Inflammatory macrophage treated with lipopolysaccharide for 1 hour (primary cell): ENCODE measurements around the gene SLC9A3.

Experiments used
- DNase-seq, 2 donors: peaks; one replicate each; pipeline ENCODE4 v3.0.0-alpha.2; 2020 to 2022

The SLC9A3 gene

DNA sequence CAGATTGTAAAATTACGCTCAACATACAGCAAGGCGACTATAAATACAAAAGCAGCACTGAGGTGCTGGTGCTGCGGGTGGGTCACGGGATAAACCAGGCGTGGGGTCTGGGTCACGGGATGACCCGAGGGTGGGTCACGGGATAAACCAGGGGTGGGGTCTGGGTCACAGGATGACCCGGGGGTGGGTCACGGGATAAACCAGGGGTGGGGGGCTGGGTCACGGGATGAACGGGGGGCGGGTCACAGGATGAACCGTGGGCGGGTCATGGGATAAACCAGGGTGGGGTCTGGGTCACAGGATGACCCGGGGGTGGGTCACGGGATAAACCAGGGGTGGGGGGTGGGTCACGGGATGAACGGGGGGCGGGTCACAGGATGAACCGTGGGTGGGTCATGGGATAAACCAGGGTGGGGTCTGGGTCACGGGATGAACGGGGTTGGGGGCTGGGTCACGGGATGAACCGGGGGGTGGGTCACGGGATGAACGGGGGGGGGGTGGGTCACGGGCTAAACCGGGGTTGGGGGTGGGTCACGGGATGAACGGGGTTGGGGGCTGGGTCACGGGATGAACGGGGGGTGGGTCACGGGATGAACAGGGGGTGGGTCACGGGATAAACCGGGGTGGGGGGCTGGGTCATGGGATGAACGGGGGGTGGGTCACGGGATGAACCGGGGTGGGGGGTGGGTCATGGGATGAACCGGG lies 30.2 kb upstream of the SLC9A3 start:
- DNase-seq, result no peak

DNA sequence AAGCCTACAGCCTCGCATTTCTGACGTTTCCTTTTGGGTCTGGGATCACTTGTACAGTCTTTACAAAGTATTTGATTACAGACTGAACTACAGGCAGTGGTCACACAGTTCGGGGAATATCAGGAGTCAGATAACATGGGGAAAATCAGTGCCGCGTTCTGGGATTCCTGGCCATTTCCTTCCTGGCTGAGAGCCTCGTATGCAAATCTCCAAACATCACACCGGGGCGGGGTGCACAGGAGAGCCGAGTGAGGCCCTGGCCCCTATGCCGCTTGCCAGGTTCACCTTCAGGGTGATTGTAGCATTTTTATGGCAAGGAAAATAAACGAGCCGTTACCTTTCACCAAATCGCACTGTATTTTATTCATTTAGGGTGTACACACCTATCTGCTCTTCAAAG lies 29.6 kb upstream of the SLC9A3 start:
- DNase-seq, result no peak

DNA sequence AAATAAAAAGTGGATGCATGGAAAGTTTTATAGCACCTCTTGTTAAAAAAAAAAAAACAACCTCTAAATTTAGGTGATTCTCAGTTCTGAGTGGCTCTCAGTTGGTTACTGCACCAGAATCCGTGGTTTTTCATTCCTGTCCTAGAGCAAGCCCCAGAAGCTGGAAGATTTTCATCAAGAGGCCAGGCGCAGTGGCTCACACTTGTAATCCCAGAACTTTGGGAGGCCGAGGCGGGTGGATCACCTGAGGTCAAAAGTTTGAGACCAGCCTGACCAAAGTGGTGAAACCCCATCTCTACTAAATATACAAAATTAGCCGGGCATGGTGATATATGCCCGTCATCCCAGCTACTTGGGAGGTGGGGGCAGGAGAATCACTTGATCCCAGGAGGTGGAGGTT lies 27.2 kb upstream of the SLC9A3 start:
- DNase-seq, result no peak

DNA sequence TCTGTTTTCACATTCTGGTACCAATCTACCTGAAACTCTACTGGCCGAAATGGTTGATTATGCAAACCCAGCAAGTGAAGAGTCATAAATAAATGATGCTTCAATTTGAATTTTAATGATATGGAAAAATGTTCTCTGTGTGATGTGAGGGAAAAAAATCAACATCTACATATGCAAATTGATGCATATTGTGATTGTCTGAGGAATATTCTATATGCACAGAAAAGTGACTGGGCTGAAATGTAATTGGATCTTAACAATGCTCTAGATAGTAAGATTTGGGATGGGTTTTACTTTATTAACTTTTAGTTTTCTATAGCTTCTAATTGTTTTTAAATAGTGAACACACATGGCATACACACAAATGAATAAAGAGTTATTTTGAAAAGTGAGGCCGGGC lies 25.0 kb upstream of the SLC9A3 start:
- DNase-seq, result no peak

DNA sequence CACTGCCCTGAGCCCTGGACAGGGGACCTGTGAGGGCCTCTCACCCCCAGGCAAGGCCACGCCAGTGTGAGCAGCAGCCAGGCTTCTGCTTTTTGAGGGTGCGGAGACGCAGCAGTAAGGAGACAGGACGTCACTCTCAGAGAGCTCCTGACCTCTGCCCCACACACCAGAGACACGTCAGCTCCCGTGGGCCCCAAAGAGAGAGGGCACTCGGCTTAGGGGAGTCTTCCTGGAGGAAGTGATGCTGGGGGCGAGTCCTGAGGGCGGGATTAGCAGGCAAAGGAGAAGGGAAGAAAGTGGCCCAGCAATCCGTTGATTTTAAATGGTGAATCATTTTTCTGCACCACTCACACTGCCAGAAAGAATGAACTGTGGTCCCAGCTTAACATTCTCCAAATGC lies 24.0 kb upstream of the SLC9A3 start:
- peak; percentile 89 to 93 for DNase-seq

DNA sequence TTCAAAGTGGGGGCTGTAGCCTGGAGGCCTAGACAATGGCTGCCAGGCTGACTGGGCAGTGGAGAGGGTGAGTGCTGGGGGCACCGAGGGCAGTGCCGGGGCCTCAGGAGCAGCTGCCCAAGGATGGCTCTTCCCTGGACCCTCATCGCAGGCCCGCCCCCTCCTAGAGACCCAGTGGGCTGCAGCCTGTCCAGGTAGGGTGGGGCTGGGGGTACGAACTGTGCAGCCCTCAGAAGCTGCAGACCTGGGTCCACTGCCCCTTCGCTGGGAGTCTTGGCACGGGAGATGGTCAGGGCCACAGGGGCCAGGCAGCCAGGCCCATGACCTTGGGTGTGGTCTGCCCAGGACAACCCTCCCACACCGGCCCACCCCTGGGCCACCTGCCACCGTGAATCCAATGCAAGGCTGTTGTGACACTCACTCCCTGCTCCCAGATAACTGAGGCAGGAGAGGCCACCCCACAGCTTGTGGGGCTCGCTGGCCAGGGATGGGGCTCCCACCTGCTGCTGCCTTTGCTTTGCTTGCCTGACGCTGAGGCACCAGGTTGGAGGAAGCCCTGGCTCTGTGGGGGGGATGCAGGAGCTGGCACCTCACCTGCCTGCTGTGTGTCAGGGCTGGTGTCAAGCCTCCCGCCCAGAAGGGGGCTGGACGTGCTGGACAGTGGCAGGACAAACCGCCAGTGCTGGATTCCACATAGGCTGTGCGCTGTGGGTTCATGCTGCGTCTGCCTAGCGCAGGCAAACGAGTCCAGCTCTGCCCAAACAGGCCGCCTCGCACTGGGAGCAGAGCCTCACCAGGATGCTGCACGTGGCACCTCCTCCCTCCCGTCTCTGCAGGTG lies 23.1 kb upstream of the SLC9A3 start:
- DNase-seq, result no peak

DNA sequence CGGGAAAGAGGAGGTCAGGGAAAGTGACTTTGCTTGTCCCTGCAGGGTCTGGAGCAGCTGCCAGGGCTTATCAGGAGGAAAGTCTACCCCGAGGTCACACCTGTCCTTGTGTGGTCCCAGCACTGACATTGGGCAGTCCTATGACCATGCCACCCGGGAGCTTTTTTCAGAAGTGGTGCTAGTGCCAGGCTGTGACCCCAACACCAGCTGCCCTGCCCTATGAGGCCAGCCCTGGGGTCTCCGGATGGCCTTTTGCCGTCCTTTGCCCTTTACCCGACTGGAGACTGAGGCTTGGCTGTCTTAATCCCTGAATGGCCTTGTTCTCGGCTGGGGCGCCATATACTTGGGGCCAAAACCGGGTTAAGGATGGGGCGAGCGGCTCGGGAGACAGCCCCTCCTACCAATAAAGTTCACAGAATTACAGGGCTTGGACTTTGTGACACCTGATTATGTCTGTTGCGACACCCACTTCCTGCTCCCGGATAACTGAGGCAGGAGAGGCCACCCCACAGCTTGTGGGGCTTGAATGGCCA lies 22.2 kb upstream of the SLC9A3 start:
- no peak for DNase-seq

DNA sequence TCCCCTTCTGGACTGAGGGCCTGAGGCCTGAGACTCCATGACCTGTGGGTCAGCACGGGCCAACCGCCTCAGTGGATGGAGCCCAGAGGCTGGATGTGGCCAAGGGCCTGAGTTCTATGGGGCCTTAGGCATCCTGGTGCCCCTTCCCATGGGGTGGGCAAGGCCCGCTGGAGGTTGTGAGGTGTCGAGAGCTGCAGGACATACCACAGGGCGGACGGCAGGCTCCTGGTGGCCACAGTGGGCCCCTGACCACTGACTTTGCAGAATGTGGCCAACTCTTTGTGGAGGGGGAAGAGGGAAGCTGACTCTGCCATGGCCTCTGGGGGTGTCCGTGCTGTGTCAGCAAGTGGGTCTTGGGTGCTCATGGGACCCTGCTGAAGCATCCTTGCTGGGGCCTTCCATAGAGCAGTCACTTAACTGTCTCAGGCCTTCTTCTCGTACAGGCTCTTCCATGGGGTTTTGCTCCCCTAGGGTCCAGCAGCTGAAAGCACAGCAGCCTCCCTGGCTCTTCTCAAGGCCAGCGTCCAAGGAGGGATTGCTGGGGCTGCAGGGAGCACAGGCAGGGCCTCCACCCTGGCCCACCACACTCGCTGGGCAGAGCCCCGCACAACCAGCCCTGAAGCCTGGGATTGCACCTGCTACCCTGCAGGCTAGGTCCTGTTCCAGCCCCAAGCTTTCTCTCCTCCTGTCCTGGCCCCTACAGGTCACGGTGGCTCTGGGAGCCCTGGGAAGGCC lies 21.6 kb upstream of the SLC9A3 start:
- no peak for DNase-seq

DNA sequence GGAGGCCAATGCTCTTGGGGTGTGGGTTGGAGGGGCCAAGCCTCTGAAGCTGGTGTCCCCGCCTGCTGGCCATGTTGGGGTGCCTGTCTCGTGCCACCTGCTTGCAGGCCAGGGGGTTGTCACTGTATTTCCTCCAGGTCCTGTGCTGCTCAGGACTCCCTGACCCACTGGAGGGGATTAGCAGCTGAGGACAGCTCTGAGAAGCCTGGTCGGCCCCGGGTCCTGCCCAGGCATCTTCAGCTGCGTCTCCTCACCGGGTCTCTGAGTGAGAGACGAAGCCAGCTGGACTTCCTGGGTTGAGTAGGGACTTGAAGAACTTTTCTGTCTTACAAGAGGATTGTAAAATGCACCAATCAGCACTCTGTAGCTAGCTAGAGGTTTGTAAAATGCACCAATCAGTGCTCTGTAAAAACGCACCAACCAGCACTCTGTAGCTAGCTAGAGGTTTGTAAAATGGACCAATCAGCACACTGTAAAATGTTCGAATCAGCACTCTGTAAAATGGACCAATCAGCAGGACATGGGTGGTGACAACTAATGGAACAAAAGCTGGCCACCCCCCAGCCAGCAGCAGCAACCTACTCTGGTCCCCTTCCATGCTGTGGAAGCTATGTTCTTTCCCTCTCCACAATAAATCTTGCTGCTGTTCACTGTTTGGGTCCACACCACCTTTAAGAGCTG lies 20.6 kb upstream of the SLC9A3 start:
- no peak for DNase-seq

DNA sequence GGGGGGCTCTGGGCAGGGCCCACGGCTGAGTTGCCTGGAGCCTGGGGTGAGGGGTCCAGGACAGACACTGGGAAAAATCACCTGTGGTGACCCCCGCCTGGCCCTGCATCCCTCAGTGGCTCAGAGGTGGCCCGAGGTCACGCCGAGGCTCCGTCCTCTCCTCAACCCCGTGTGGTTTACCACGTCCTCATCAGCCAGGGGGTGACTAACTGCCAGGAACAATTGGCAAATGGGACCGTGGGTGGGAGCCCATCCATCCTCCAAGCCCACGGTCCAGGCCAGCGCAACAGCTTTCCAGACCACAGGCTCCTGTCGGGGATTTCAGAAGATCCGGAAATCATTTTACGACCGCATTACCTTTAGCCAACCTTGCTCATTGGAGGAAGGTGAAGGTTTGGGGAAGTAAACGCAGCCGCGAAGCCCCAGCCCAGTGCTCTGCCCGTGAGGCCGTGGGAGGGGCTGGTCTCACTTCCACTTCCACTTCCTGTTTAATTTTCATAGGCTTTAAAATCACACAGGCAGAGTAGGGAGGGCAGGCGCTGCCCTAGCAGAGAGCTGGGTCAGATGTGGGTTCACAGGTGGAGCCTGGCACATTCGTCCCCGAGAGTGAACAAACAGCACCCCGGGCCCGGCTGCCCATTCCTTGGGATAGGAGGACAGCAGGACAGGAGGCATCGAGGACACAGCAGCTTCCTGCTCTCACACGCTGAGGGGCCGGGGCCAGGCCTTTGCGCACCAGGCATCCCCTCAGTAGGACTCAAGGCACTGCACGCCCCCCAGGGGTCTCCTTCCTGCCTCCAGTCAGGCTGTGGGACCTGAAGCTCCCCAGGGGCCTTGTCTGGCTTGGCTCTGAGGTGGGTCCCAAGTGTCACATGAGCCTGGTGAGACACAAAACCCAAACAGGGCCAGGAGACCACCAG lies 19.8 kb upstream of the SLC9A3 start:
- peak; percentile 91 to 92 for DNase-seq

DNA sequence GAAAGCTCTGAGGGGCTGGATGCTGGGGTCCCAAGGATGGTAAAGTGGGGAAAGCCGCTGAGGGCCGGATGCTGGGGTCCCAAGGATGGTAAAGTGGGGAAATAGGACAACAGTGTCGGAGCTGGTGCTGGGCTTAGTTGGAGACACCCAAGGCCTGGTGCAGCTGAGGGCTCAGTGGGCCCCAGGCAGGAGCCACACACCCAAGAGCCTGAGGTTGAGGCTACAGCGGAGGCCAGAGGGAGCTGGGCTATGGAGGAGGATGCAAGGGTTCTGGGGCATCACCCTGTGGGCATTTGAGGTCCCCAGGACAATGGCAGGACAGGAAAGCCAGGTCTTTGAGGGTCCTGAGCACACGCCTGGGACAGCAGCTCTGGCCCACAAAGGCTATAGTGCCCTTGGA lies 19.1 kb upstream of the SLC9A3 start:
- DNase-seq, result no peak

DNA sequence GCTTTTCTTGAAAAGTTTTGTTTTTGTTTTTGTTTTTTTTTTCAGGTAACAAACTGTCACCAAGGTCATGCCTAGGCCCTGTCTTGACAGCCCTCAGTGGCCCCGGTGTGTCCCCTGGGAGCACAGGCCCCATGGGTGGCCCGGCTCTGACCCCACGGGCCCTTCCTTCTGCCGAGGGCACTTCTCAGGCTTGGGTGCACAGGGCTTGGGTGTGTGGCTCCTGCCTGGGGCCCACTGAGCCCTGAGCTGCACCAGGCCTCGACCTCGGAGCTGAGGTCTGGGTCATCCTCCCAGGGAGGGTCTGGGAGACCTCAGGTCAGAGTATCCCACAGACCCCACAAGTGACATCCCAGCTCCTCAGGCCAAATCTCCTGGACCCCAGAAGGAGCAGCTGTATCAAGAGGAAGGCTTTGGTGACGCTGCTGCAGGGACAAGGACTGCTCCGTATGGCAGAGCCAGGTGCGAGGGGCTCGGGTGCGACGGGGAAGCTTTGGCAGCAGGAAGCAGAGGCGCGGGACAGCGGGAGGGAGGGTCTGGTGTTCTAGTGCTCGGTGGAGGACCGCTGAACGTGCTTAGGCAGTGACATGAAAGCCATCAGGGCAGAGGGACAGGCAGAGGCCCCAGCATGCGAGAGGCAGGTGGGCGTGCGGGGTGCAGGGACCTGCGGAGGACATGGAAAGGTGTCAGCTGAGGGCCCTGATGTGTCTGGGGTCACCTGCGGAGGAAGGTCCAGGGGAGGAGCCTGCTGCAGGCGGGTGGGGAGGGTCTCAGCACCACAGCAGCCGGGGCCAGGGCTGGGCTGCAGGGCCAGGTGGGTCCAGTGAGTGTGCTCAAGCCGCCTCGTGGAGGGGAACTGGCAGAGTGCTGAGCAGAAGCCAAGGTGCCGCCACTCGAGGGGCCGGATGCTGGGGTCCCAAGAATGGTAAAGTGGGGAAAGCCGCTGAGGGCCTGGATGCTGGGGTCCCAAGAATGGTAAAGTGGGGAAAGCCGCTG lies 18.4 kb upstream of the SLC9A3 start:
- DNase-seq, result no peak

DNA sequence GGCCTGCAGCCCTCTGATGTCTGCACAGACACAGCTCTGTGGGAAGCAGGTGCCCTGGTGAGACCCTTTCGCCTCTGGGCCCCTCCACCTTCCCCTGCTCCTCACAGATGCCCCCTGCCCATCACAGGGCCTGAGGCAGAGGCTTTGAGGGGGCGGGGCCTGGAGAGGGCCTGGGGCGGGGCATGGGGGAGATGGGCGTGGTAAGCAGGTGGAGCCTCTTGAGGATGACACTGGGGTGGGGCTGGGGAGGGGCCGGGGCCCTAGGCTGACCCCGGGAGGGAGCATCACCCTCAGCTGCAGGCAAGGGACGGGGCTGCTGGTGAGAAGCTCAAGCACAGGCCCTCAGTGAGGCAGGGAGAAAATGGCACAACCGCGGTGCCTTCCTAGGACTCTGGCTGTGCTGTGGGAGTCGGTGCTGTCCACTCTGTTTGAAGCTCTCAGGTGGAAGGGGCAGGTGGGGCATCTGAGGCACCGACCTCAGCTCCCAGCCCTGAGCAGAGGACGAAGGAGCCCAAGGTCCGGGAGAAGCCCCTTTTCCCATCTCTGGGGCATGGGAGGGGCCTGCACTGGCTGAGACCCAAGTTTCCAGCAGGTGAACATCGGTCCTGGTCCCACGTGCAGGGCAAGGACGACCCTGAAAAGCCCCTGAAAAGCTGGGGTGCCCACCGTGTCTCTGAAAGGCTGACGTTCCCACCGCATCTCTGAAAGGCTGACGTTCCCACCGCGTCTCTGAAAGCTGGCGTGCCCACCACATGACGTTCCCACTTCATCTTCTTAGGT lies 17.5 kb upstream of the SLC9A3 start:
- DNase-seq, result no peak

DNA sequence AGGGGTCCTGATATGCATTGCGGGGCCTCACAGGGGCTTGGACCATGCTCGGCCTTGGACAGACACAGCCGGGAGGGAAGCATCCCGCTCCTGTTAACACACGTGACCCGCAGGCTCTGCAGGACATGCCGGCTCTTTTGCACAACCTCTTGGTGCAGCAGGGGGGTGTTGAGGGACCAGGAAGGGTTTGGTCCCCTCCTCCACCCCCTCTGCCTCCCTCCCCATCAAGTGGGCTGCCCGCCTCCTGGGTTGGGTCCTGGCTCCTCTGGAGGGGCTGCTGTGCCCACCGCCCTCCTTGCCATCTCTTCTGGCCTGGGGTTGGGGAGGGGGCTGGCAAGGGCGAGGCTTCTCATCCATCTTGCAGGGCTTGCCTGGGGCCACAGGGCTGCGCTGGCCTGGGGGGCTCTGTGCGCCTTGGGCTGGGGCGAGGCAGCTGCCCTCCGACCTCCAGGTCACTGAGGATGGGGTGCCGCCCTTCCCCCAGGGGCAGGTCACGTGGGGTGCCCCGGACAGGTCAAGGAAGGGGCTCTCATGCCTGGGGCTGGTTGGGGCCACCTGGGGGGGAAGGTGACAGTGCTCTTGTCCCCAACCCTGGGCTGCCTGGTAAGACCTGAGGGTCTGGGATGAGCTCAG lies 16.8 kb upstream of the SLC9A3 start:
- DNase-seq, result no peak

DNA sequence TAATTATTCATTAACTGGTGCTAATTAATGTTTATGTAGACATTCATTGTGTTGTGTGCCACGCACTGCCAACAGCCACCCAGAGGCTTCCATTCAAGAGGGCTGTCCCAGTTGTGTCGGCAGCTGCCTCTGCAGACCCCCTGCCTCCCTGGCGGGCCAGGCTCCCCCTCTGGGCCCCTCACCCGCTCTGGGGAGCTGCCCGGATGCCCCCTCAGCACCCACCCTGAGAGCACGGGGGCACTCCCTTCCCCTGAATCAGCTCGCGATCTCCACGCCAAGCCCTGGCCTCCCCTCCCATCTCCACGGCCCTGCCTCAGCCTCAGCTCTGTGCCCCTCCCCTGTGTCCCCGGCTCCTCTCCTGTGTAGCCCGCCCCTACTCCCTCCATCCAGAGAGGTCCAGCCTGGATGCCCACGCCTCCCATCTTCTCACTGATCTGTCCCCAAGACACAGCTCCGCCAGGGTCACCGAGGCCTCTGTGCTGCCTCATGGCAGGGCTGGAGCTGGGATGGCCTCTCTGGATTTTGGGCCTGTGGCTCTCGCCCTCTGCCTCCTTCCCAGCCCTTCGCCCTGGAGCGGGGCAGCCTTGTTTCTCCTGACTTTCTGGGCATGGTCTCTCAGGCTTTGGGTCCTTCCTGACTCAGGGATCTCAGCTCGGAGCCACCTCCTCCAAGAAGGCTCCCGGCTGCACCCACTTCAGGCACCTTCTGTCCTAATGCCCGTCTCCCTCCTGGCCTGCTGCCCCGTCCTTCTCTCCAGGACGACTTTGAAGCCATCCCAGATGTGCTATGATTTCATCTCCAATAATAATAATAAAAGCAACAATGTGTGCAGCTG lies 16.0 kb upstream of the SLC9A3 start:
- no peak for DNase-seq

DNA sequence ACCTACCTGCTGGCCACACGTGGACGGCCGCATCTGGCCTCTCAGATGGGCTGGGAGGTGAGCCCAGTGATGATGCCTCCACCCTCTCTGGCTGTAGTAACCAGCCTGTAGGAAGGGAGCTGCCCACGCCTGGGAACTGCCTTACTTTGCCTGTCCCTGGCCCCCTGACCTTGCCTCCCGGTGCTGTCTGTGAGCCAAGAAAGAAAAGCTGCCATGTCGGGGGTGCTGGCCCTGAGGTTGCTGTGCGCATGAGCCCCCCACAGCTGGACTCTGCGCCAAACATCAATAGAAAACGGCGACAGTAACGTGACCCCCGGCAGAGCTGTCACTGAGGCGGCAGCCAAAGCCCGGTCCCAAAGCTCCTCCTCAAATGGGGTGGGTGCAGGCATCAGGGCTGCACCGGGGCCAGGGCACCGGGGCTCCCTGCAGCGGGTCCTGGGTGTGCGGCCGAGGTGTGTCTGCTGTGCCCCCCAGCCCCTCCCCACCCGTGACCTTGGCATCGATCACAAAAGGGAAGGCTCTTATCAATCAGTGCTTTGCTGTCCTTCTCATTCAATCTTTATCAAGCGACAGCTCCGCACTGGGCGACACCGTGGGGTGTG lies 15.3 kb upstream of the SLC9A3 start:
- DNase-seq, result no peak

DNA sequence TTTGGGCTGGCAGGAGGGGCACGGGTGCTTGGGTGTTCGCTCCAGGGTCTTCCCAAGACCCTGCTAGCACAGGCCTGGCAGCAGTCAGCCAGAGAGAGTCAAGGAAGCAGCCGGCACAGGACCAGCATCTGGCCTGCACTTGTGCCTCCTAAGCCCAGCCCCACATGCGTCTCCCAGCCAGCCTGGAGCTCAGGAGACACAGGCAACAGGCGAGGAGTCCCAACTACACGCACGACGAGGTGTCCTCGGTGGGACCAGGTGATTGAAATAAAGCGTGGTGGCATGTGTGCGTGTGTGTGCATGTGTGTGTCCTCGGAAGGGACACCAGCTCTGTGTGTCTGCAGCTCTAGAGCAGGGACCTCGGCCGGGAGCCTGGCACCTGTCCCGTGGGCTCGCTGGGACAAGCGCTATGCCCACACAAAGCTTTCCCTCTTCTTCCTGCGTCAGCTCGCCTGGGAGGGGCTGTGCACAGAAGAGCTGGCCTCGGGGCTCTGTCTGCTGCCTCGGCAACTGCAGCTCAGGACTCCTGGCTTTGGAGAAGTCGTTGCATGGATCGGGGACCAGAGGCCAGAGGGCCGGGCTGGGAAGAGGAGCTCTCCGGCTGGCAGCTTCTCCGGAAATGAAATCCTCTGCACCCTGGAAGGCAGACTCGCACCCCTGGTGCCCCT lies 14.7 kb upstream of the SLC9A3 start:
- DNase-seq, result no peak
